ENCODE measurements around the gene TEX44.
A peak's percentile ranks its signal among the peaks of the same experiment; 100 is the strongest.

TEX44 gene

DNA sequence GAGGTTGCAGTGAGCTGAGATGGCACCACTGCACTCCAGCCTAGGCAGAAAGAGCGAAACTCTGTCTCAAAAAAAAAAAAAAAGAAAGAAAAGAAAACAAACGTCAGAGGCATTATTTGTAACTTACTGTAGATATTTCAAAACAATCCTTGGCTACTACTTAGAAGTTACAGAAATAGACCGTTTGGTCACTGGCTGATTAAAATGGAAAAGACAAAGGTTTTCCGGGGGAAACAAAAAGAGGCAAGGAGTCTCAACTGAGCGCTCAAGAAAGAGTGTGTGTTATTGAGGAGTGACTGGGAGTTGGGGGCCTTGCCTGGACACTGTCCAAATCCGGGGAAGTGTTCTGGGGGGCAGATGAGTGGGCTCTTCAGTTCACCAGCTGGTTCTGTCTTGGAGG is 47.6 kb downstream of the TEX44 start:
- DNase-seq: no peak

GRCh38 chr2:231640641-231641111 is 48.0 kb downstream of the TEX44 start:
- peak in 1 of 2 donors; percentile 17 for DNase-seq

GRCh38 chr2:231642631-231643494 is 50.2 kb downstream of the TEX44 start:
- DNase-seq: peak; percentile 56 to 74

DNA sequence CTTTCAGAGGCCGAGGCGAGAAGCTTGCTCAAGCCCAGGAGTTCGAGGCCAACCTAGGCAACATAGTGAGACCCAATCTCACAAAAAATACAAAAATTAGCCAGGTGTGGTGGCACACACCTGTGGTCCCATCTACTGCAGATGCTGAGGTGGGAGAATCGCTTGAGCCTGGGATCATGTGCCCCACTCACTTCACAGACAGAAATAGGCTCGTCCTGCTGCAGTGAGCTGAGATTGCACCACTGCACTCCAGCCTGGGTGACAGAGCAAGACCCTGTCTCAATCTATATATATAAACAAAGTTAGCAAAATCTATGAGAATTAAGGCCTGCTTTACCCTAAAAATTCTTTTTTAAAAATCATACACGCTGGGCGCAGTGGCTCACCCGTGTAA is 50.8 kb downstream of the TEX44 start:
- DNase-seq: no peak
